T-helper 17 cell (primary cell): ENCODE measurements around the gene NSD2. TPM values are rescaled to one million over a fixed set of nuclear protein-coding genes. Genes with fewer than 3 reads are reported as not detected.
A peak's percentile ranks its signal among the peaks of the same experiment; 100 is the strongest.

Source experiments
- ATAC-seq: fragments of 150-1000 bp; cut with Tn5 transposase; 2 replicates; pipeline ENCODE4 v1.10.0; 2021; ENCODE audit warnings: mild to moderate bottlenecking, moderate library complexity
- DNase-seq, 3 donors: peaks; one replicate each; pipeline versions ENCODE4 v3.0.0 to v3.0.0-alpha.2; 2020 to 2021
- H3K9me3 ChIP-seq: one replicate; pipeline ENCODE4 v1.7.0; 2013; ENCODE audit warnings: low read length, mild to moderate bottlenecking; ENCODE audit not compliant: control insufficient read depth, poor library complexity, severe bottlenecking
- H3K27ac Mint-ChIP-seq: one replicate; pipeline ENCODE4 v1.8.0; 2022; ENCODE audit warnings: mild to moderate bottlenecking, moderate library complexity, mixed read lengths
- H3K27me3 Mint-ChIP-seq: one replicate; pipeline ENCODE4 v1.8.0; 2022; ENCODE audit warnings: mixed read lengths
- H3K36me3 Mint-ChIP-seq: one replicate; pipeline ENCODE4 v1.8.0; 2022; ENCODE audit warnings: low read depth, mixed read lengths
- H3K4me1 Mint-ChIP-seq: one replicate; pipeline ENCODE4 v1.8.0; 2022; ENCODE audit warnings: mild to moderate bottlenecking, mixed read lengths
- H3K4me3 Mint-ChIP-seq: one replicate; pipeline ENCODE4 v1.8.0; 2022; ENCODE audit warnings: mild to moderate bottlenecking, moderate library complexity, mixed read lengths
- total RNA-seq, 4 donors: library from RNA in 2 of 4; stranded (reverse) in 2 of 4; gene quantifications; one replicate each; pipeline ENCODE4 v1.2.3 and lab custom pipeline; 2022 to 2026

NSD2 gene
- total RNA-seq, 2 donors from 2014 or later: 55.0 to 62.2 TPM

DNA sequence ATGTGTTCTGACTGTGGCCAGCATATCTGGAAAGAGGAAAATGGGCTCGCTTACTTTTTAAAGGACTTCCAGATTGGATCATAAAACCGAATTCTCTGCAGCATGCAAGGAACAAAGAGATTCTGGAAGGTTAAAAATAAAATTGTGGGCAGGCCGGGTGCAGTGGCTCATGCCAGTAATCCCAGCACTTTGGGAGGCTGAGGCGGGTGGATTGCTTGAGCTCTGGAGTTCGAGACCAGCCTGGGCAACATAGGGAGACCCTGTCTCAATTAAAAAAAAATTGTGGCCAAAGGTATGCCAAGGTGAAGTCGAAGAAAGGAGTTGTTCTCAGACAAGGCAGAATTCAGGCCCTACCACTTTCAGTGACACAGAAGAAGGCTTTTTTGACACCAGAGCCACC, 99.7 kb downstream of the NSD2 start:
- Mint-ChIP-seq H3K27ac (peak overlapping the region; percentile 85), H3K27me3 (no peaks in the 10 kb centered on the region), H3K4me3 (no peak overlapping the region), H3K4me1 (peaks cover 16% of the 10 kb centered on the region), H3K36me3 (peaks cover 12% of the 10 kb centered on the region)
- ATAC-seq (no peak), DNase-seq (no peak)
- H3K9me3 ChIP-seq: no peaks in the 10 kb centered on the region

DNA sequence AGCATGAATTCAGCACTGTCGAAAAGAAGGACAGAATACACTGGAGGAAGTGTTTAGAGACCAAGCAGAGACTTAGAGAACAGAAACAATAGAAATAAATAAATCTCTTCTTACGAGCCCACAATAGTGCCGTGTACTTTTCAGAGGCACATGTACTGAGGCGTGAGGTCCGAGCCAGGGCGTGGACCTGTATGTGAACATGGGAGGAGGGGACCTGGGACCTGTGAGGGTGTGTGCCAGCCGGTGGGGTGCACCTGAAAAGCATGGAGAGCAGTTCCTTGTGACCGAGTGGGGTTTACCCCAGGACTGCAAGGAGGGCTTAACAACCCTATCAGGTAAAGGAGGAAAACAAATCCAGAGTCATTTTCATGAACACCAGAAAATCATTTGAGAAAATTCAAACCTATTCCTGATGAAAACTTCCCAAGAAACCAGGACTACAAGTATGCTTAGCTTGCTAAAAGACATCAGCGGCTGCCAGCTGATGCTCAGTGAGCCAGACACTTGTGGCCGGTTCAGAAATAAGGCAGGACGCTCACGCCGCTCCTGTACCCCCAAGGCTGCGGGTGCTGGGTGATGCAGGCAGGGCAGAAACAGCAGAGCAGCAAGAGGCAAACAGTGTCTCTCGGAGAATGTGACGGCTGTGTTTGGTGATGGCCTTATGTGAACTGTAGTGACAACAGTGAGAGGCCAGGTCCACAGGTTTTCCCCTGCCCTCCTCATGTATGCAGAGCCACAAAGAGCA, 100.4 kb downstream of the NSD2 start:
- Mint-ChIP-seq H3K27me3 (no peaks in the 10 kb centered on the region), H3K27ac (no peak overlapping the region), H3K36me3 (peaks cover 12% of the 10 kb centered on the region), H3K4me3 (peak overlapping the region; percentile 28), H3K4me1 (peaks cover 14% of the 10 kb centered on the region)
- no peaks in the 10 kb centered on the region for H3K9me3 ChIP-seq
- ATAC-seq (no peak), DNase-seq (no peak)

DNA sequence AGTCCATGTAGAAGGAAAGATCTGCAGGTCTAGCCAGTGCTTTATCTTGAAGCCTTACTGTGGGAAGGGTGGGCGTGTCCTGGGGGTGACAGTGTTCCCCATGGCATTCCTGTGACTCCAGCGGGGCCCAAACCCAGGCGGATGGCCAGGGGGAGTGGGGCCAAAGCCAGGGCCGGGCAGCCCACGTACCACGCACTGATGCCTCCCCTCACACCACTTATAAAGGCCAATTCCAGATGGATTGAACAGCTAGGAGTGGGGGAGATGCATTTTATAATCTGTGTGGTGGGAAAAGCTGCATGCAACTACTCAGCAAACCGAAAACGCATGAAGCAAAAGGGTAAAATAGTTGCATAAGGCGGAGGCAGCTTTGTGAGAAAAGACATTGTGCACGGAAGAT, 101.2 kb downstream of the NSD2 start:
- H3K4me1 Mint-ChIP-seq: peaks cover 14% of the 10 kb centered on the region
- no peak for DNase-seq
- H3K27me3 Mint-ChIP-seq: no peaks in the 10 kb centered on the region
- peaks cover 12% of the 10 kb centered on the region for H3K36me3 Mint-ChIP-seq
- no peak overlapping the region for H3K4me3 Mint-ChIP-seq
- H3K27ac Mint-ChIP-seq: no peak overlapping the region
- no peak for ATAC-seq
- H3K9me3 ChIP-seq: no peaks in the 10 kb centered on the region

DNA sequence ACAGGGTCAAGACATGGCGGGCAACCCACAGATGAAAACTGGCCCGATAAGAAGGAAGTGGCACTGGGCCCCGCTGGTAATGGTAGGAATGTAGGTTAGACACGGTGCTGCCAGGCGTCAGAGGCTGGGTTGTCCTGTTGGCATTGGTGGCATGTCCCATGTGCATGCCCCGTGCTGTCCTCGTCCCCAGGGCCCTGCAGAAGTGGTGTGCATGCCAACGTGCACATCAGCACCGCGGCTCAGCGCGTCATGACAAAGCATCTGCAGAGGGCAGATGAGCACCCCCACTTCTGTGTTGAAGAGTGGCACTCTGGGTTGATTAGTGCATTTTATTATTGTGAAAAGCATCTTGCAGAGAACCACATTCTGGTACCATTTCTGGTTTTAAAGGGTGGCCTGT, 102.0 kb downstream of the NSD2 start:
- no peak for ATAC-seq
- no peaks in the 10 kb centered on the region for H3K27me3 Mint-ChIP-seq
- H3K4me1 Mint-ChIP-seq: peaks cover 14% of the 10 kb centered on the region
- no peak overlapping the region for H3K27ac Mint-ChIP-seq
- no peak overlapping the region for H3K4me3 Mint-ChIP-seq
- no peaks in the 10 kb centered on the region for H3K9me3 ChIP-seq
- no peak for DNase-seq
- H3K36me3 Mint-ChIP-seq: peaks cover 9% of the 10 kb centered on the region

DNA sequence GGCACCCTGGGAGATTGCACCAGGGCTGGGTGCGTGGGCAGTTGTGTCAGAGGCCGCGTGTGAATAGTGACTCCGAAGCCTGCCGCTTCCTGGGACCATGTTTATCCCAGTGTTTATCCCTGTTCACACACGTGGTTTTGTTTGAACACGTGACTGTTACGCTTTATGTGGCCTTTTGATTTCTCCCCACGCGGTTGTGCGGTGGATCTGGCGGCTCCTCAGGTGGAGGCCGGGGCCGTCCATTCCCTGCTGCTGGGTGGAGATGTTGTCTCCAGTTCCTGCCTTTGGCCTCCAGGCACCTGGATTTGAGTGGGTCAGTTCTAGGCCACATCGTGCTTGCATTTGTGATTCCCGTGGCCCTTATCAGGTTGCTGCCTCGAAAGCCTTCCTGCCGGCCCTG, 102.5 kb downstream of the NSD2 start:
- H3K27ac Mint-ChIP-seq: no peak overlapping the region
- H3K4me3 Mint-ChIP-seq: no peak overlapping the region
- no peaks in the 10 kb centered on the region for H3K9me3 ChIP-seq
- peaks cover 5% of the 10 kb centered on the region for H3K36me3 Mint-ChIP-seq
- no peak for DNase-seq
- H3K27me3 Mint-ChIP-seq: no peaks in the 10 kb centered on the region
- ATAC-seq: no peak
- H3K4me1 Mint-ChIP-seq: peaks cover 9% of the 10 kb centered on the region

DNA sequence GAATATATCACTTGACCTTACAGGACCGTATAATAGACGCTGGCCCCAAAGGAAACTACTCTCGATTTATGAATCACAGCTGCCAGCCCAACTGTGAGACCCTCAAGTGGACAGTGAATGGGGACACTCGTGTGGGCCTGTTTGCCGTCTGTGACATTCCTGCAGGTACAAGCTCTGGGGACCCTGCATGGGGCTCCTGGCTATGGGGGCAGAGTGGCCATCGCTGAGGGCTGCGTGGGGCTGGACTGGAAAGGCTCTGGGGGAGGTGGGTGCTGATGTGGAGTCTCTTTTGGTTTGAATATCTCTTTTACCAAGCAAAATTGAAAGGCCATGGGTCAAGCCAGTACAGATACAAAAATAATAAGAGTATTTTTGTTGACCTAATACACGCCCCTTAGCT, 103.6 kb downstream of the NSD2 start:
- Mint-ChIP-seq H3K4me3 (no peak overlapping the region), H3K27me3 (no peaks in the 10 kb centered on the region), H3K27ac (no peak overlapping the region), H3K36me3 (peaks cover 3% of the 10 kb centered on the region), H3K4me1 (peaks cover 7% of the 10 kb centered on the region)
- ATAC-seq: no peak
- no peak for DNase-seq
- no peaks in the 10 kb centered on the region for H3K9me3 ChIP-seq

DNA sequence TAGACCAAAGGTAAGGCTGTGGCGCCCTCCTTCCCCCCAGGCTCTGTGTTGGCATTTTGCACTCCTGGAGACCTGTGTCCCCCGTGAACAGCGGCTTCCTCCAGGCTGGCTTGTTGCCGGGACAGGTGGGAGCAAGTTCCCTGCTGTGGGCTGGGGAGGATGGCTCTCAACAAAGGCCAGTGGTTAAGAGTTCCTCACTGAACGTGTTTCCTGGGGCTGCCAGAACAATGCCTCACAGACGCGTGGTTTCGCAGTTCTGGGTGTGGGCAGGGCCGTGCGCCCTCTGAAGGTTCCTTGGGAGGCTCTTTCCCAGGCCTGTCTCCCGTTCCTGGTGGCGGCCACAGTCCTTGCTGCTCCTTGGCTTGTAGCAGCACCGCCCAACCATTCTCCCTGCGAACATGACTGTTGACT, 104.2 kb downstream of the NSD2 start:
- ATAC-seq (no peak), DNase-seq (no peak)
- H3K36me3 Mint-ChIP-seq: peaks cover under 1% of the 10 kb centered on the region
- H3K27ac Mint-ChIP-seq: no peak overlapping the region
- H3K4me3 Mint-ChIP-seq: no peak overlapping the region
- peaks cover 3% of the 10 kb centered on the region for H3K4me1 Mint-ChIP-seq
- H3K9me3 ChIP-seq: no peaks in the 10 kb centered on the region
- no peaks in the 10 kb centered on the region for H3K27me3 Mint-ChIP-seq

DNA sequence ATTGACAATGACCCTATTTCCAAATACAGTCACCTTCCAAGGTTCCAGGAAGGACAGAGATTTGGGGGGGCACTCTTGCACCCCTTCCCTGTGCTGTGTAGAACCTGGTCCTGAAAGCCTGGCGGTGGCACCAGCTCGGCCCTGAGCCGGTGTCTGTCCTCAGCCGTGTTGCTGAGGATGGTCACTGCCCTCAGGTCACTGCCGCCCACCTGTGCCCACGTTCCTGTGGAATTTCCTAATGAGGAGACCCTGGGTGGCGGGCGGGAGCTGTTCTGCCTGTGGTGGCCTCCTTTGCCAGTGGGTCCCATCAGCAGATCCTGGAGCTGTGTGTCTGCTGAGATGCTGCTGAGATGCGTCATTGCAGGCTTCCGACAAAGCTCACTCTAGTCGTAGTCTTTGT, 104.7 kb downstream of the NSD2 start:
- H3K4me3 Mint-ChIP-seq: no peak overlapping the region
- no peaks in the 10 kb centered on the region for H3K9me3 ChIP-seq
- H3K4me1 Mint-ChIP-seq: peaks cover 3% of the 10 kb centered on the region
- ATAC-seq (no peak), DNase-seq (no peak)
- no peaks in the 10 kb centered on the region for H3K27me3 Mint-ChIP-seq
- H3K27ac Mint-ChIP-seq: no peak overlapping the region
- no peaks in the 10 kb centered on the region for H3K36me3 Mint-ChIP-seq

DNA sequence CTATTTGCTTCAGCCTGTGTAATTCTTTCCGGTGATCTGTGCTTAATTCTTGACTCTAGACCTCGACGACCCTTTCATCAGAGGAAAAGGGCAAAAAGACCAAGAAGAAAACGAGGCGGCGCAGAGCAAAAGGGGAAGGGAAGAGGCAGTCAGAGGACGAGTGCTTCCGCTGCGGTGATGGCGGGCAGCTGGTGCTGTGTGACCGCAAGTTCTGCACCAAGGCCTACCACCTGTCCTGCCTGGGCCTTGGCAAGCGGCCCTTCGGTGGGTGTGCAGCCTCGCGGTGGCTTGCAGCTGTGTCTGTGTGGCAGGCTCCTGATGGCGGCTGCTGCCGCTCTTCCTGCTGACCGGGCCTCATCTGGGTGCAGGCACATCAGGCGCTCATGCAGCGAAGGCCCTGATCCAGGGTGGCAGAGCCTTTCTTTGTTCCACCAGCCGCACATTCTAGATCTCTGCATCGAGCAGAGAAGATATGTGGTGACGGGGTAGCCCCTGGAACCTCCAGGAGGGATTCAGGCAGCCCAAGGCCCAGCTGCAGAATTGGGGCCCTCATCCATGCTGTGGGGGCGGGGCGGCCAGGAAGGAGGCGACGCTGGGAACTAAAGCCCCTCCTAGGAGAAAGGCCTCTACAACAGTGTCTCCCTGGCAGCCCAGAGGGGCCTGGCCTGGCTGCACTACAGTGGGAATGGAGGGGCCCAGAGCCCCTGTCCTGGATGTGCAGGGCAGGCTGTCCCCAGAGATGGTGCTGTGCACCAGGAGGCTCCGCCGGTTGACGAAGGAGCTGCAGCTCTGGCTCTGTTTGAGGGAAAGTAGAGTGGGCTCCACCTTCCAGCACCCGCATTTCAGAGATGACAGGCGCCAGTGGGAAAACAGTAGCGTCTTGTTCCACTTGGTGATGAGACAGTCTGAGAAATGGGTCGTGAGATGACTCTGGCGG, 105.5 kb downstream of the NSD2 start:
- peaks cover 3% of the 10 kb centered on the region for H3K4me1 Mint-ChIP-seq
- peak overlapping the region; percentile 83 for H3K27ac Mint-ChIP-seq
- ATAC-seq (no peak), DNase-seq (no peak)
- no peaks in the 10 kb centered on the region for H3K27me3 Mint-ChIP-seq
- H3K36me3 Mint-ChIP-seq: no peaks in the 10 kb centered on the region
- H3K4me3 Mint-ChIP-seq: no peak overlapping the region
- no peaks in the 10 kb centered on the region for H3K9me3 ChIP-seq

DNA sequence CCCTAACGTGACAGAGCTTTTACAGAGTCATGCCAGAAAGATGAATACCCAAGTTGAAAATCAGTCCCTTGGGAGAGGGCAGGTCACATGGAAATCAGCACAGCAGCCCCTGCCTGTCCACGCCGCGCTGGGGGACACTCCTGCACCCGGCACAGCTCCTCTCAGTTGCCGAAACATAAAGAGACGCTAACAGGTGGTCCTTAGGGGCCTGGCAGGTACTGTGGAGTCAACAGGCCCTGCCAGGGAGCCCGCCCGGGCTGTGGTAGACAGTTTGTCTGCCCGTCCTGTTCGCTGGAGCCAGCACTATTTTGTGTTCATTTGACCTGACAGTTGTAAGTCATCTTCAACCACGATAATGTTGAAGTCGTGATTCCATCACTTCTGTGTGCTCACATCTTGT, 107.0 kb downstream of the NSD2 start:
- Mint-ChIP-seq H3K4me3 (no peak overlapping the region), H3K4me1 (no peaks in the 10 kb centered on the region), H3K36me3 (no peaks in the 10 kb centered on the region), H3K27ac (no peak overlapping the region), H3K27me3 (no peaks in the 10 kb centered on the region)
- ATAC-seq: no peak
- no peak for DNase-seq
- no peaks in the 10 kb centered on the region for H3K9me3 ChIP-seq

DNA sequence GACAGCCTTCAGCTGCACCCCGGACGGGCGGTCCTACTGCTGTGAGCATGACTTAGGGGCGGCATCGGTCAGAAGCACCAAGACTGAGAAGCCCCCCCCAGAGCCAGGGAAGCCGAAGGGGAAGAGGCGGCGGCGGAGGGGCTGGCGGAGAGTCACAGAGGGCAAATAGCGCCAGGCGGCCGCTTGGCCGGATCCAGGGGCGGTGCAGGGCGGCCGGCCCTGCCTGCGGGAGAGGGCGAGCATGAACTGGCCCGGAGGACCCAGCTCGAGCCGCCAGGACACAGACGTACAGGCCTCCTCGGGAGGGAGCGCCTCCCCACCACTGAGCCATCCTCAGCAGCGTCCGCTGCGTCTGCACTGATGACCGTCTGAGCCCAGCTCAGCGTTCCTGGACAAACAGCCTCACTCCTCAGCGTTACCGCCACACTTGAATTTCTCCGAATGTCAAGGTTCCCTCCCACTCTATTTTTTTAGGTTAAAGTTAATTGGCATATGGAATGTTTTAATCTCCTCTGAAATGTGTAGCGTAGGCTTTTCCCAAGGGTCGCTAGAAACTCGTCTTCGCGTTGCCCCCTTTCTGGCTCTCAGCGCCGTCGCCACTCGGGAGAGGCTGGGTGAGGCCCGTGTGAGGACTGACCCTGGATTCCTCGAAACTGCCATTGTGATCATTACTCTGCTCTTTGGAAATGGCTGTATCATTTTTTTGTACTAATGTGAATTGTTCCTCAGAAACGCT, 107.7 kb downstream of the NSD2 start:
- H3K9me3 ChIP-seq: no peaks in the 10 kb centered on the region
- H3K4me3 Mint-ChIP-seq: no peak overlapping the region
- H3K27me3 Mint-ChIP-seq: no peaks in the 10 kb centered on the region
- no peaks in the 10 kb centered on the region for H3K36me3 Mint-ChIP-seq
- ATAC-seq: no peak
- DNase-seq: no peak
- peak overlapping the region; percentile 63 for H3K27ac Mint-ChIP-seq
- H3K4me1 Mint-ChIP-seq: no peaks in the 10 kb centered on the region

DNA sequence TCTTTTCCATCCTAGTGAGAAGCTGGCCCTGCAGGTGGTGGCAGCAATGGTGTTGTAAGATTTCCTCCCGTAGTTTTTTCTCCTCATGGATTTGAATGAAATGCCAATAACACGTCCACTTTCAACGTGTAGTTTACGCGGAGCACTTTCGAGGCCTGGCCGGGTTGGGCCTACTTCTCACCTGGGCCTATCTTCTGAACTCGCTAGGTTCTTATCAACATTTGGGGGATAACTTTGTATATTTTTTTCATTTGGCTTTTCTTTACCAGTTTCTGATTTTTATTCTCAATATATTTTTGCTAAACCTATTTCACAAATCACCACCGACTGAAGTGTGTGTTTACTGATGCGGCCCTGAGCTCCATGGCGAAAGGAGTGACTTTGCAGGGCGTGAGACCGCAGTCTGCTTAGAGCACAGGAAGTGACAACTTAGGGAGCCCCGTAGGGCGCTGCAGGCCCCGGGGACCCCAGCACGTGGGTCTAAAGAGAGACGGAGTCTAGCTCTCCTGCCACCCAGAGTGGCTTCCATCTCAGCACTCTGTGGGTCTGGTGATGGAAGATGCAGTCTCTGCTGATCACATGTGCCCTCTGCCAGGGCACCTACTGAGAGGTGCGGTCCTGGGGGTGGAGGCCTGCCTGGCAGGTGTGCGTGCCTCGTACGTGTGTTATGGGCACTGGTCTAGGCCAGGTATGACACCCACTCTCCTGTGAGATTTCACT, 108.4 kb downstream of the NSD2 start:
- no peaks in the 10 kb centered on the region for H3K9me3 ChIP-seq
- peak overlapping the region; percentile 63 for H3K27ac Mint-ChIP-seq
- H3K4me3 Mint-ChIP-seq: no peak overlapping the region
- ATAC-seq: no peak
- H3K36me3 Mint-ChIP-seq: peaks cover 2% of the 10 kb centered on the region
- no peak for DNase-seq
- H3K27me3 Mint-ChIP-seq: no peaks in the 10 kb centered on the region
- no peaks in the 10 kb centered on the region for H3K4me1 Mint-ChIP-seq
